HG03439 (cell line): ENCODE data around the gene GRK2.
"Not testable (repeated sequence)": the region's sequence is repeated elsewhere in the genome, so short reads cannot be mapped to it uniquely, and the experiment has no call there.

ENCODE experiments used
- ATAC-seq: cut with Tn5 transposase; IDR thresholded peaks from one replicate; pipeline ENCODE4 v1.9.1; 2021; ENCODE audit warnings: mild to moderate bottlenecking, moderate library complexity; ENCODE audit not compliant: unreplicated experiment

The GRK2 gene

GRCh38 chr11:67253872-67254624, 12.2 kb upstream of the GRK2 start:
- ATAC-seq: no peak

- no peak for ATAC-seq
Measured at GRCh38 chr11:67254798-67255197, 11.5 kb upstream of the GRK2 start.

GRCh38 chr11:67255353-67255752, 10.9 kb upstream of the GRK2 start:
- no peak for ATAC-seq

GRCh38 chr11:67255864-67256263, 10.4 kb upstream of the GRK2 start:
- ATAC-seq: no peak

- ATAC-seq: no peak
Measured at GRCh38 chr11:67256477-67257135, 9.7 kb upstream of the GRK2 start.

GRCh38 chr11:67260406-67260805, 5.9 kb upstream of the GRK2 start:
- no peak for ATAC-seq

GRCh38 chr11:67260885-67261639, 5.2 kb upstream of the GRK2 start:
- not testable (repeated sequence) for ATAC-seq

- no peak for ATAC-seq
Measured at GRCh38 chr11:67261640-67261945, 4.7 kb upstream of the GRK2 start.

GRCh38 chr11:67261946-67262681, 4.2 kb upstream of the GRK2 start:
- ATAC-seq: no peak

- ATAC-seq: peak; percentile 35
Measured at GRCh38 chr11:67262731-67263675, 3.3 kb upstream of the GRK2 start.

- ATAC-seq: no peak
Measured at GRCh38 chr11:67264260-67264659, 2.0 kb upstream of the GRK2 start.

GRCh38 chr11:67264877-67265632, 1.2 kb upstream of the GRK2 start:
- no peak for ATAC-seq

- peak; percentile 45 for ATAC-seq
Measured at GRCh38 chr11:67265633-67266448, 432 bp upstream of the GRK2 start.

GRCh38 chr11:67267188-67268080, 1.2 kb downstream of the GRK2 start:
- ATAC-seq: no peak

- ATAC-seq: no peak
Measured at GRCh38 chr11:67268081-67268961, 2.0 kb downstream of the GRK2 start.

GRCh38 chr11:67268962-67269268, 2.6 kb downstream of the GRK2 start:
- no peak for ATAC-seq
